GM21528 (cell line): ENCODE results near the gene GPN1.
"Not testable (repeated sequence)": the region's sequence is repeated elsewhere in the genome, so short reads cannot be mapped to it uniquely, and the experiment has no call there.

ENCODE experiments used
- ATAC-seq: cut with Tn5 transposase; IDR thresholded peaks from one replicate; pipeline ENCODE4 v1.9.1; 2021; ENCODE audit warnings: mild to moderate bottlenecking, moderate library complexity; ENCODE audit not compliant: unreplicated experiment, low FRiP score

The GPN1 gene

DNA sequence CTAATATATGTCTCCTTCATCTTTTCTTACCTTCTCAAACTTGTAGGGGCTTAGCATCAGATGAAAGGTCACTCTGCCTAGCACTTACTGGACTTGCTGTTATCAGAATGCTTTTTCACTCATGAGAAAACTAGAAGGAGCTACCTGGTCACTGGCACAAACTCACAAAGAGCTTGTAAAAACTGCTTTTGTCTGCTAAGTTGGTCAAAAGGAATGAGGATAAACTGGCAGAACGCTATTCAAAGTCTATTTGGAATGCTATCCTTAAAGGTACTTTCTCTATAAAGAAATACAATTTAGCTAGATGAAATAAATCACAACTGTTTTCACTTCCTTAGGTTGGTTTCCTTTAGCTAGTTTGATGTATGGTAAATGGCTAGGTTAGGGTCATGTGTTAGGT, 2.5 kb upstream of the GPN1 start:
- ATAC-seq = not testable (repeated sequence)

DNA sequence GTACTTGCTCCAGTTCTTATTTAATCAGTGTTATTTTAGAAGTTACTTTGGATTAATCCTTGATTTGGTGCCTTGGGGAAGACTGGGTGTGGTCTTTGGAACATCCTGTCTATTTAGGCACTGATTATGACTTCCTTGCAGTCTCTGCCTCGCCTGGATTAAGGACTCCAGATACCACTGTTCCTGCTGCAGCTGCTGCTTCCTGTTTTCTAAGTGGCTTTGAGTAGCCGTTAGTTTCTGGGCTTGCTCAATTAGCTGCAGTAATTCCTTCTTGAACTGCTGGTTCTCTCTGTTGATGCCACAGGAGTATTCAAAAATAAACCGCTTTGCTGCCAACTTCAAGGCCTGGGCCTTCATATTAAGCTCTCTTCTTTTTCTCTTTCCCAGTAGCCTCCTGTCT, 1.9 kb upstream of the GPN1 start:
- ATAC-seq = not testable (repeated sequence)

DNA sequence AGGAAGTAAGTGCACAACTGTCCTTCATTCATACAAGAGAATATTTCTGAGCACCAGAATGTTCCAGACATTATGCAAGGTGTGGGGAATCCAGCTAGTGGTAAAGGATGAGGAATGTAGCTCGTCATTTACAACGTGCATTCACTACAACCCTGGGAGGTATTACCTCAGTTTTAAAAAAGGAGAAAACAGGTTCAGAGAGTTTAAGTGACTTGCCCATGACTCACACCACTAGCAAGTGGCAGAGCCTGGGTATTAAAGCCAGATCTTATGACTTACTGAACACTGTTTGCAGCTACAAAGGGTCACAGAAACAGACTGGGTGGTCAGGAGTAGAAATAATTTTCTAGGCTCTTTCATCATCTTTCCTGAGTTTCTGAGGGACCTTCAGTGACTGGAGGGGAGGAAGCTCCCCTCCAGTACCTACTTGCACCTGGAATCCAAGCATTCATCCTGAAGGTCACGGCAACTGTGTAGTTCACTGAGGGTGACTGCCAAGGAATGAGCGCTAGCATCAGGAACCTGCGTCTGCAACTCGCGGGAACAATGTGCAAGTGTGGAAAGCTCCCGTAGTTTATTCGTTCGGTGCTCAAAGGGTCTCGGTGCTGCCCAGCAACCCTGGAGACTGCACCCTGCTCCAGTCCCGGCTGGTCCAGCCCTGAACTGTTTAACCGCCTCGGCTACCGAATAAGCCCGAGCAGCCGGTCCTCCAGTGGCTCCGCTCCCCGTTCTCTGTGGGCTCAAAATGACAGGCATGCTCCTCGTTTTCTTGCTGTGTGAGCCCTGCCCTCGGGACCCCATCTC, 685 bp upstream of the GPN1 start:
- ATAC-seq = peak; percentile 31

DNA sequence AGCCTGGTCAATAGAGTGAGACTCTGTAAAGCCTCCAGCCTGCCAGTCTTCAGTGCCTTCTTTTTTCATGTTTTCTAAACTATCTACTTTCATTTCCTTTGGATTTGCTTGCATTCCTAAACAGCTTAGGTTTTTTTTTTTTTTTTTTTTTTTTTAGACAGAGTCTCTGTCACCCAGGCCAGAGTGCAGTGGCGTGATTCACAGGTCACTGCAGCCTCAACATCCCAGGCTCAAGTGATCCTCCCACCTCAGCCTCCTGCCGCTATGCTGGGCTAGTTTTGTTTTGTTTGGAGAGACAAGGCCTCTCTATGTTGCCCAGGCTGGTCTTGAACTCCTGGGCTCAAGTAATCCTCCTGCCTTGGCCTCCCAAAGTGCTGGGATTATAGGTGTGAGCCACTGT, 1.4 kb downstream of the GPN1 start:
- not testable (repeated sequence) for ATAC-seq

DNA sequence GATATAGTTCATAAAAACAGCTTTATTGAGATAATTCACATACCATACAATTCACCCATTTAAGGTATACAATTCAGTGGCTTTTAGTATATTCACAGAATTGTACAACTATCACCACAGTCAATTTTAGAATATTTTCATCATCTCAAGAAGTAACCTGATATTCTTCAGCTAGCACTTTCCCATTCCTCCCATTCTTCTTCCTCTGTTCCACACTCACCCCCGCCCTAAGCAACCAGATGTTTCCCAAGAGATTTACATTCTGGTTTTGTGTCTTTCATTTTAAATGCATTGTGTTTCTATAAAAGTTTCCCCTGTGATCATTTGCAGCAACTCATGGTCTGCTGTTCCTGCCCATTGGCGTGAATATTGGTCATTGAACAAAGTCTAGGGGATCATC, 5.4 kb downstream of the GPN1 start:
- no peak for ATAC-seq

DNA sequence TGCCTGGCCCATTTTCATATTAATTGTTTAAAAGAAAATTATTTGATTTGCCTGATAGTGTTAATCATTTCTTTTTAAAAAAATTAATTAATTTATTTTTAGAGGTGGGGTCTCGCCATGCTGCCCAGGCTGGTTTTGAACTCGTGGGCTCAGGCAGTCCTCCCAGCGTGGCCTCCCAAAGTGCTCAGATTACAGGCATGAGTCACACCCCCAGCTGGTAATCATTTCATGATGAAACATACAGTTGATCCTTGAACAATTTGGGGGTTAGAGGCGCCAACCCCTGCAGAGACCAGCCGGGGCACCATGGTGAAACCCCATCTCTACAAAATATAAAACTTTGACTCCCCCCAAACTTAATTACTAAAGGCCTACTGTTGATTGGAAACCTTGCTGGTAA, 7.9 kb downstream of the GPN1 start:
- no peak for ATAC-seq

DNA sequence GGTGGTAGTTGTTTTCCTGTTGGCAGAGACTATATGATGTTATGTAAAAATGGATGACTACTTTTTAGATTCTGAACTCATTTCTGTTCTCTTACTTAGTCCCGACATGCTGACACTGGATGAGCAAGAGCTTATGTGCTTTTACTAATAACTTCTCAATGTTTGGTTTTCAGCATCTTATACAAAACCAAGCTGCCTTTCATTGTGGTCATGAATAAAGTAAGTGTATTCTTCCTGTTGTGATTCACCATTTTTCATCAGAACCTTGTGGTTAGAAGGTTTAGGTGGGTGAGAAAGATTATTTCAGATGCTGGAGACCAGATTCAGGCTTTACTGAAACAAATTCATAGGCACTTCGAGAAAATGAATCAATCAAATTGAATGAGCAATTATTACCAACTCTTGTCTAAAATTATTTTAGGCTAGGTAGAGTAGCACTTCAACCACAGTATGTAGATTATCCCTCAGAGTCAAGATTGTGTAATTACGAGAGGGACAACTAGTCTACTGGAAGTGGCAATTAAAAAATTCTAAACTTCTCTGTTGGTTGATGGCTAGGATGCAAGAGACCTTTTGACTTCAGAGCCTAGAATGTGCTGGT, 9.3 kb downstream of the GPN1 start:
- ATAC-seq = no peak

DNA sequence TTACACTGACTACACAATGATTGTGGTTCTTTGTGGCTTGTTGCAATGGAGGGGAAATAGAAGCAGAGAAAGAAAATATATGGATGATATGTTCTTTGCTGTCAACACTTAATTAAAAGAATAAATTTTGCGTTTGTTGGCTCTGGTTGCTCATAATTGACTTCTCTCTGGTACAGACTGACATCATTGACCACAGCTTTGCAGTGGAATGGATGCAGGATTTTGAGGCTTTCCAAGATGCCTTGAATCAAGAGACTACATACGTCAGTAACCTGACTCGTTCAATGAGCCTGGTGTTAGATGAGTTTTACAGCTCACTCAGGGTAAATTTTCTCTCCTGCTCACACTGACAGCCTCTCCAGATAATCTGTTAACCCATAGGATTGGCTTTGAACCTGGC, 9.9 kb downstream of the GPN1 start:
- no peak for ATAC-seq

DNA sequence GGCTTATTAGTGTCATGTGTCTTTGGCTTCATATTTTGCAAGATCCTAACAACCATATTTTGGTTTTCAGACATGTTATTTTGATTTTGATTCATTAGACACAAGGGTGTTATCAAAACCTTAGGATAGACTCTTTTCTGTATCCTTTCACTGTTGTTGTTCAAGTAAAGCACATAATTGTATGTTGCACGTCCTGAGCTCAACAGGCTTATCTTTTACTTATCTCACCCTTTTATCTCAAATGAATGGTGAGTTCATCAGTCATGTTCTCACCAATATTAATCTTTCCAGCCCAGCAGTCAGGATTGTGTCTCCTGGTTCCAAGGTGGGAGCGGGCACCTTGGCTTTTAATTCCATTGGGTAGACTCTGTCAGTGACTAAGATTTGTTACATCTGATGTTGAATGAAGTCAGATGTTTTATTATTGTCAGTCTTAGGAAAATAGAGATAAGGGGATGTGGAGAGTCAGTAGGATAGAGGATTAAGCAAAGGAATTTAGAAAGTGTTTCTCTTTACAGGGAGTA, 11.9 kb downstream of the GPN1 start:
- no peak for ATAC-seq

DNA sequence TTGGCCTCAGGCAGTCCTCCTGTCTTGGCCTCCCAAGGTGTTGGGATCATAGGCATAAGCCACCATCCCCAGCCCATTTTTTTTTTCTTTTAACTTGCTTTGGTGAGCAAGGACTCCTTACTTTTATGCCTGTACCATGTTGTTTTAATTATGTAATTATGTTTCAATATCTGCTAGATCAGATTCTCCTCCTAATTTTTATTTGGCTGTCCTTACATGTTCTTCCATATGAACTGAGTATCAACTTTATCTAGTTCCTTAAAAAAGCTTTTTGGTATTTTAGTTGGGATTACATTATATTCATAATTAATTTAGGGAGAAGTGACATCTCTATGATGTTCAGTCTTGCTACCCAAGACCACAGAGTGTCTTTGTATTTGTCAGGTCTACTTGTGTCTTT, 16.3 kb downstream of the GPN1 start:
- ATAC-seq = no peak

DNA sequence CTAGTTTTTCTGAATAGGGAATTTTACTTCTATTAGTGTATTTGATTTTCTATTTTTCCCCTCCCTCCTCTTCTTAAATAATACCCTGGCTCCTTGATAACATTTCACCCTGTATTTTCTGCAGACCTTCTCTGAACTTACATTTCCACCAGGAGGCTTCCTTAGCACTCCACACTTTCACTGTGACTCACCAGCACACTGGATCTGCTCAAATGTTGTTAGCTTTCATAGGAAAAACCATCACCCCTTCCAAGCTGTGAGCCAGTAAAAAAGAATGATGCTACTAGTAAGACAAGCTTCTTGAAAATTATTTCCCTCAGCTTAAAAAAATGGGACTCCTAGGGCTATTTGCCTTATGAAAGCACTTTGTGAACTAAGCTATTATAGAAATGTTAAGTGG, 18.4 kb downstream of the GPN1 start:
- no peak for ATAC-seq

DNA sequence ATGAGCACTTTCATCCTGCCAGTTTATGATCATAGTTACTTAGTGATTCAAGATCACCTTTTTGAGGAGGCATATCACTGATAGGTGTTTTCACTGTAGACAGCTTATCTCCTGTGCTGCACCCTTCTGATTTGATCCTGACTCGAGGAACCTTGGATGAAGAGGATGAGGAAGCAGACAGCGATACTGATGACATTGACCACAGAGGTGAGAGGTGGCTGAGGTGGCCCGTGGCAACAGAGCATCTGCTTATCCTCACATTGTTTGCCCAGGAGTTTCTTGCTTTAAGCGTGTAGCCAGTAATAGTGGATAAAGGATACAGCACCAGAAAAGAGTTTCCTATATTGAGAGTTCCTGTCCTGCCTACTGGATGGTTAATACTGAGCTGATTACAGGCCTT, 18.9 kb downstream of the GPN1 start:
- ATAC-seq = no peak

DNA sequence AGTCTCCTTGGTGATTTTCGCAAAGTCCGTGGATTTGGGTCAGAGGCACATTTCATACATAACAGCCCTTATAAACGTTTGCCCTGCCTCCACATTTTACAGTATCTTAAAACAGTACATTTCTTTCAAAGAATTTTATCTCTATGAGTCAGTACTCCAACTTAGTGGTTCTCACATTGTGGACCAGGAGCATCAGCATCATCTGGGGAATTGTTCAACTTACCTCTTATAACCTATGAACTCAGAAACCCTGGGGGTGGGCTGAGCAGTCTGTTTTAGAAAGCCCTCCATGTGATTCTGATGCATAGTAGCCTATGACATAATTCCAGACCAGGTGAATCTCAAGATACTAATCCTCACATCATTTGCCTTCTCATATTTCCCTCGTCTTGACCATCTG, 22.2 kb downstream of the GPN1 start:
- ATAC-seq = no peak

DNA sequence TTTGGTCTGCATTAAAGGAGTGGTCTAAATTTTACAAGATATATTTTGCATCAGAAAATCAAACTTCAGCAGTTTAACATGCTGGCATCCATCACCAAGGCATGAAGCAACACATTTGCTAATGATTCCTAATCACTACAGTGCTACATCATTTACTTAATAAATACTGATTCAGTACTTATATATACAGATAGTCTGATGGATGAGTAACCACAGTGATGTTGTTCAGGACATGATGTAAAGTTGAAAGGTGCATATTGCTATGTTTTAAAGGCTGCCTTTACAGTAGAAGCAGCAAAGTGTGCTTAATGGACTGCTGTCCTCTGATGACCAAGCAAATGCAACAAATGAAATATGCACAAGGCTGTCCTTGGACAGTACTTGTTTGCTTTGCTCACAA, 23.5 kb downstream of the GPN1 start:
- no peak for ATAC-seq

DNA sequence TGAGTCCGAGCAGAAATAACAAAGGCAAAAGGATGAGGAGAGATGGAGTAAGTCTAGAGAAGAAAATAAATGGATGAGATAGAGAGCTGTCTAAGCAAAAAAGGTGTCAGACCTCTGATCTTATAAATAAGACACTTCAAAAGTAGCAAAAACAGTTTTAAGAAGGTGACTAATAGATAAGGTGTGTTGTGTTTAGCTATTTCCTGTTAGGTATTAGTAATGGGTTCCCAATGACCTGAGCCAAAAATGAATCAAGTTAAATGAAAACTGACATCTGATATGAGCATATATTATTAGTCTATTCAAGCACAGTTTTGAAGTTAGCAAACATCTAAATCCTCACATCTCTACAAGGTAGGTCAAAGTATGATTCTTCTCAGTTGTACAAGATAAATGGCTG, 23.9 kb downstream of the GPN1 start:
- no peak for ATAC-seq

DNA sequence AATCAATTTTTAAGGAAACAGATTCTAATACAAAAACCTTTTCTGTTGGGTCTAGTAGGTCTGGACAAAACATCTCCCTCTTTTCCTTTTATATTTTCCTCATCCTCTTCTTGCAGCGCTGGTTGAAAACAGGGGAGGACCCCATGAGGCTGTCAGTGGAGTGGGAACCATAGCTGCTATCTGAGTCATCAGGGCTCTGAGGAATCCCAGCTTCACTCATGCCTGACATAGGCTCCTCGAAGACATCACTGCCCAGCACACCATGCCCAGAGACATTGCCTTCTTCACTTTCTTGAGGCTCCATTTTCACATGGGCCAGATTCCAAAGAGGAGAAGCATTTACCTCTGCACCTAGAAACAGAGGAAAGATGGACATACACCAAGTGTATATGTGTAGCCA, 24.5 kb downstream of the GPN1 start:
- ATAC-seq = no peak

DNA sequence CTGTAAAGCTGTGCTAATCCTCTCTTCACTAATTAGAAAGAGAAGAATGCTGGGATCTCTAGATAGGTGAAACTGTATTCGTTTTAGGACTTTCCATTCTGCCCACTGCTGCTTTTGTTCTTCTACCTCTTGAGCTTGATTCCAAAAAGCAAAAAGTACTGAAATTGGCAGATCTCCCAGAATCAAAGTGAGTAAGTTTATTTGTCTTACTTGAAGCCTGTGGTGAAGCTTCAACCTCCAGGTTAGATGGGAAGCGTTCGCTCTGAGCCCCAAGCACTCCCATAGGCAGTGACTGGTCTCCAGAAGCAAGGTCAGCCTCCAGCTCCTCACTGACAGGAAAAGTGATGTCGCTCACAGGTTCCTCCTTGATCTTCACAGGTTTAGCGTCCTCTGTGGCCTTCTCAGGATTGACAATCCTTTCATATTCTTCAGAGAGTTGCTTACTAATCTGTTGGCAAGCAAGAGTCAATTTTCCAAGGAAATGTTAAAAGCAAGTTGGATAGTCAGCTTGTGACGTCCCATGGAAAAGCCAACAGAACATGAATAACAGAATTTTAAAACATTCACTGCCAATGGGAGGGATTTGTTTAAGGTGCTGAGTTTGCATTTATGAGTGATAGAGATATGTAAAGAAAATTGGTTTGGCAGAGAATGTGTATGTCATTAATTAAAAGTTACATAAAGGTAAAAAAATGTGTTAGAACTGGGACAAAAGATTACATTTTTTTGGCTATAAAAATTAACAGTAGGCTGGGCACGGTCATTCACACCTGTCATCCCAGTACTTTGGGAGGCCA, 26.5 kb downstream of the GPN1 start:
- ATAC-seq = no peak

DNA sequence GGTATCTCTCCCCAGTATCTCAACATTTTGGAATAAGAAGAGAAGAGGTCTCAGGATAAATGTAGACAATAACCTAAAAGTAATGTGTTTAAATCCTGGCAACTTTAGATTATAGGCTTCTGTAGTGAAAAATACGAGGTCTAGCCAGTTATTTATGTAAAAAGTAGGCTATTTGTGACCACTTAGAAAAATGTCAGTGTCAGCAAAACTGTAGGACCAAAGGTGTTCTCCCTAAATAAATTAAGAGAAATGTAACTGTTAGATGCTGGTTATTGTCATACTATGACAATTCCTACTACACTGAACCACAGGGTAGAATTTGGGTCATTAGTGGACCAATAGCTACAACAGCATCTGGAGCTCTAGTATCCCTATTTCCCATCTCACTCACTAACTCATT, 32.5 kb downstream of the GPN1 start:
- no peak for ATAC-seq

DNA sequence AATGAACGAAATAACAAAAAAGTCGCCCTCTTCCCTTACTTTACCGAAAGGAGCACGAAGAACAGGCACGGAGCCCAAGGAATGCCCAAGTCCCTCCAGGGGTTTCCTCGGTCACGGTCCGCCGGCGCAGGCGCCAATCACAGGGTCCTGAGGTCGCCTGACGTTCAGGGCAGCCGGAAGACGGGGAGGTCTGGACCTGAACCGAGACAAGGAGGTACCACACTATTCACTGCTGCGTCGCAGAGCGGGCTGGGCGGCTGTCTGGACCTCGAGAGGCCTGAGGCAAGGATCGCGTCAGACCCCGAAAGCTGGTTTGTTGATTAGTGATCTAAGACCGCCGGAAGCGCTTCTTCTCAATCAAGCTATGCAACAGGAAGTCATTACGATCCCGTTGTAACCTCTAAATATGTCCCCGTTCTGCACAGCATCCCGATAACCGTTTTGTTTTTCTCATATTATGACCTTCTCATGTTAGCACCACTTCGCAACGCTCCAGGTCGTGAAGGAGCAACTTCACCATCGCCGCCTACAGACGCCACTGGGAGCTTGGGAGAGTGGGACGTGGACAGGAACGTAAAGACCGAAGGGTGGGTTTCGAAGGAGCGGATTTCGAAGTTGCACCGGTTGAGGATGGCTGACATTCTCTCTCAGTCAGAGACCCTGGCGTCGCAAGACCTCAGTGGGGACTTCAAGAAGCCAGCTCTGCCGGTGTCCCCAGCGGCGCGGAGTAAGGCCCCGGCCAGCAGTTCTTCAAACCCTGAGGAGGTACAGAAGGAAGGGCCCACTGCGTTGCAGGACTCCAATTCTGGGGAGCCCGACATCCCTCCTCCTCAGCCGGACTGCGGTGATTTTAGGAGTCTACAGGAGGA, 34.7 kb downstream of the GPN1 start, which contains the start of the genes SLC4A1AP and SUPT7L:
Gene SLC4A1AP (plus strand): TSS at position 605 of the 869 bp plus-strand sequence. CDS start 26 bp downstream, at position 631.
Gene SUPT7L (minus strand): TSS at position 330 of the 869 bp plus-strand sequence. CDS start 1,422 bp downstream, outside the sequence.
- peak; percentile 78 for ATAC-seq

DNA sequence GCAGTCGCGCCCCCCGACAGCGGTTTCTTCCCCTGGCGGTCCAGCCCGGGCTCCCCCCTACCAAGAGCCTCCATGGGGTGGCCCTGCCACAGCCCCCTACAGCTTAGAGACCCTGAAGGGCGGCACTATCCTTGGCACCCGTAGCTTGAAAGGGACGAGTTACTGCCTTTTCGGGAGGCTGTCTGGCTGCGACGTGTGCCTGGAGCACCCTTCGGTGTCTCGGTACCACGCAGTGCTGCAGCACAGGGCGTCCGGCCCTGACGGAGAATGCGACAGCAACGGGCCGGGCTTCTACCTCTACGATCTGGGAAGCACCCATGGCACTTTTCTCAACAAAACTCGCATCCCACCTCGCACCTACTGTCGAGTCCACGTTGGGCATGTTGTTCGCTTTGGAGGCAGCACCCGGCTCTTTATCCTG, 35.3 kb downstream of the GPN1 start:
- ATAC-seq = peak; percentile 20
